ENCODE measurements around the gene SCTR.
A peak's percentile ranks its signal among the peaks of the same experiment; 100 is the strongest.
"Not testable (repeated sequence)": the region's sequence is repeated elsewhere in the genome, so short reads cannot be mapped to it uniquely, and the experiment has no call there.

Gene SCTR

GRCh38 chr2:119414894-119415293 lies 109.4 kb downstream of the SCTR start:
- DNase-seq (no peak), ATAC-seq (no peak)
- H3K27ac Mint-ChIP-seq, result no peak overlapping the region
- no peaks in the 10 kb centered on the region for H3K9me3 Mint-ChIP-seq
- no peak overlapping the region for H3K4me3 Mint-ChIP-seq
- H3K4me1 Mint-ChIP-seq, result no peaks in the 10 kb centered on the region
- H3K27me3 Mint-ChIP-seq, result no peaks in the 10 kb centered on the region

- Mint-ChIP-seq H3K4me1 (no peaks in the 10 kb centered on the region), H3K9me3 (no peaks in the 10 kb centered on the region), H3K27me3 (no peaks in the 10 kb centered on the region), H3K27ac (no peak overlapping the region), H3K4me3 (no peak overlapping the region)
- no peak for ATAC-seq
- no peak for DNase-seq
Measured at GRCh38 chr2:119409506-119409905, 114.8 kb downstream of the SCTR start.

GRCh38 chr2:119408221-119408619 lies 116.1 kb downstream of the SCTR start:
- DNase-seq, result no peak
- no peak overlapping the region for H3K27ac Mint-ChIP-seq
- H3K4me1 Mint-ChIP-seq, result no peaks in the 10 kb centered on the region
- no peaks in the 10 kb centered on the region for H3K9me3 Mint-ChIP-seq
- H3K4me3 Mint-ChIP-seq, result no peak overlapping the region
- ATAC-seq, result no peak
- H3K27me3 Mint-ChIP-seq, result no peaks in the 10 kb centered on the region

GRCh38 chr2:119407430-119408220 lies 116.7 kb downstream of the SCTR start:
- ATAC-seq, result peak; percentile 47
- no peak overlapping the region for H3K4me3 Mint-ChIP-seq

GRCh38 chr2:119405151-119405550 lies 119.1 kb downstream of the SCTR start:
- Mint-ChIP-seq H3K27me3 (peaks cover 7% of the 10 kb centered on the region), H3K4me1 (no peaks in the 10 kb centered on the region), H3K27ac (no peak overlapping the region), H3K4me3 (no peak overlapping the region), H3K9me3 (no peaks in the 10 kb centered on the region)
- no peak for DNase-seq
- no peak for ATAC-seq

More at GRCh38 chr2:119407430-119408220, 116.7 kb downstream of the SCTR start:
- H3K9me3 Mint-ChIP-seq, result no peaks in the 10 kb centered on the region
- DNase-seq, result peak; percentile 17 to 28
- no peak overlapping the region for H3K27ac Mint-ChIP-seq
- H3K27me3 Mint-ChIP-seq, result no peaks in the 10 kb centered on the region
- H3K4me1 Mint-ChIP-seq, result no peaks in the 10 kb centered on the region

- not testable (repeated sequence) for H3K4me1 Mint-ChIP-seq, H3K27ac Mint-ChIP-seq, H3K4me3 Mint-ChIP-seq, H3K27me3 Mint-ChIP-seq, H3K9me3 Mint-ChIP-seq, DNase-seq, ATAC-seq
Measured at GRCh38 chr2:119403618-119404017, 120.7 kb downstream of the SCTR start.

GRCh38 chr2:119402645-119403560 lies 121.4 kb downstream of the SCTR start:
- peaks cover 7% of the 10 kb centered on the region for H3K4me1 Mint-ChIP-seq
- no peak overlapping the region for H3K27ac Mint-ChIP-seq
- peaks cover 7% of the 10 kb centered on the region for H3K27me3 Mint-ChIP-seq
- DNase-seq, result no peak
- H3K4me3 Mint-ChIP-seq, result no peak overlapping the region
- no peak for ATAC-seq
- no peaks in the 10 kb centered on the region for H3K9me3 Mint-ChIP-seq

- no peak for DNase-seq
- no peak for ATAC-seq
- peaks cover 7% of the 10 kb centered on the region for H3K27me3 Mint-ChIP-seq
- H3K4me1 Mint-ChIP-seq, result peaks cover 7% of the 10 kb centered on the region
- H3K9me3 Mint-ChIP-seq, result no peaks in the 10 kb centered on the region
- no peak overlapping the region for H3K27ac Mint-ChIP-seq
- H3K4me3 Mint-ChIP-seq, result no peak overlapping the region
Measured at GRCh38 chr2:119402106-119402505, 122.2 kb downstream of the SCTR start.

GRCh38 chr2:119397196-119397595 lies 127.1 kb downstream of the SCTR start:
- DNase-seq (no peak), ATAC-seq (no peak)
- Mint-ChIP-seq H3K27ac (no peak overlapping the region), H3K9me3 (no peaks in the 10 kb centered on the region), H3K27me3 (peaks cover 7% of the 10 kb centered on the region), H3K4me1 (peaks cover 7% of the 10 kb centered on the region), H3K4me3 (no peak overlapping the region)

GRCh38 chr2:119393971-119394748 lies 130.1 kb downstream of the SCTR start:
- Mint-ChIP-seq H3K27ac (no peak overlapping the region), H3K4me1 (peaks cover 7% of the 10 kb centered on the region), H3K4me3 (no peak overlapping the region), H3K27me3 (no peaks in the 10 kb centered on the region), H3K9me3 (no peaks in the 10 kb centered on the region)
- DNase-seq (no peak), ATAC-seq (no peak)
